ENCODE results near the gene AFG3L2.

AFG3L2 gene

DNA sequence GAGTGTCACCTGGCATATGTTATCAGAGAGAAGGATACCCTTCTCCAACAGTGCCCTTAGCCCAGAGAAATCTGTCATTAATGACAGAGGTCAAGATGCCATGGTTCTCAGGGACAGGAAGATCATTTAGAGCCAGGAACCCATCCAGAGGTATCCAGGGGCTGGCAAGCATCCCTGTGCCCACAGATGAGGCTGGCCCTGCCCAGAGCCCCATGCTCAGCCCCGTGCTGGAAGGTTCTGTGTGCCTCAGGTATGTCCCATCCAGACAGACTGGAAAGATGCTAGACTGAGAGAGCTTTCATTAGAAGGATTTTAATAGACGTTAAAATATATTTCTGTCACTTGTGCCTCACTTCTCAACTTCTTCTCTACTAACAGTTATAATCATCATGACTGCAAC, 77.2 kb downstream of the AFG3L2 start:
- DNase-seq = no peak

GRCh38 chr18:12296457-12296856, 80.6 kb downstream of the AFG3L2 start:
- DNase-seq = no peak

GRCh38 chr18:12296087-12296403, 81.0 kb downstream of the AFG3L2 start:
- DNase-seq = no peak

DNA sequence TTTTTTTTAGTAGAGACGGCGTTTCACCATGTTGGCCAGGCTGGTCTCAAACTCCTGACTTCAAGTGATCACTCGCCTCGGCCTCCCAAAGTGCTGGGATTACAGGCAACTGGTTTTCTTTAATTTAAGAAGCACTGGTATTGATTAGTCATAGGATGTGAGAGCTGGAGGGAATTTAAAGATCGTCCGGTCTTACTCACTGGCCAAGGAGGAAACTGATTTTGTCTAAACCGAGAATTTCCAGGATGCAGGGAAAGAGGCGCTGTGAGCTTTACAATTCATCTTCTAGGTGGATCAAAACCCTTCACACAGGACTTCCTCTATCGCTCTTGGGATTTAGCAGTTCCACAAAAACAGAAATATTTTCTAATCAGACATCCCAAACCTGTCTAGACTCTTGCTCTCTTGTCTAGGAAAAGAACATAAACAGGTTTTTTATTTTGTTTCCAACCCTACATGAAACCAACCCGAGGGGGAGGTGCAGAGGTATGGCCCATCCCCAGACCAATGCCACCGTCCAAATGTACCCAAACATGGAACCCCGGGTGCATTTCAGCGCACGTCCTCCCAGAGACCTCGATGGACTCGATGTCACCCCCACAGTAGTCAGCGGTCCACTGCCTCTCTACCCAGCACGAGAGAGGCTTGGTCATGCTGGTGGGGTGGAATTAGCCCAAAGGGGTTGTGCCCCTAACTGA, 81.5 kb downstream of the AFG3L2 start:
- DNase-seq = no peak

DNA sequence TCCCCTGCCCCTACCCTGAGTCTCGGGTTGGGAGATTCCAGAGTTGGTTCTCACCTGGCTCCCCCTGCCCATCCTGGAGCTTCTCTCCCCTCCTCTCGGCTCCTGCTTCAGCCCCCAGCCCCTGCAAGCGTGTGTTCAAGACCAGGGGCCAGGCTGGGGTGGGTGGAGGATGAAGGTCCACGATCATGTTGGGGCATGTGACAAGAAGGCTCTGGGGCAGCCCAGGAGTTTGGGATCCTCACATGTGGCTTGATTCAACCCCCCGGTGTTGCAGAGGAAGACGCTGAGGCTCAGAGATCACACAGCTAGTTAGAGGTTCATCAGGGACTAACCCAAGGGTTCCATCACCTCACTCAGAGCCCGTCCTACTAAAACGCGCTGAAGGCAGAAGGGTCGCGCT, 83.2 kb downstream of the AFG3L2 start:
- no peak for DNase-seq

DNA sequence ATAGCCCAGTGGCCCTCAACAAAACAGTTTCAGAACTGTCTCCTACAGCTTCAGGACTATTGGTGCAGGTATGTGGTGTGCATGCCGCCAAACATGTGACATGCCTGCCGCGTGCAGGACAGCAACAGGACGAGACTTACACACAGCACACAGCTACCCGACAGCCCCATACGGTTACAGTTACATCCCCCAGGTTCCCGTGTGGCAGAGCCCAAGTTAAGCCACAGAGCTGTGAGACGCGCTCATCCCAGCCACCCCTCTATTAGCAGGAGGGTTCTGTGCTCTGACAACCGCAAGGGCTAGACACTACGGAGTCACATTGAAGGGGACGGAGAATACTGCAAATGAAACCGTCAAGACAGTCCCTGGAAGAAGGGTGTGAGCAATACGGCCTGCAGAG, 85.3 kb downstream of the AFG3L2 start:
- no peak for DNase-seq

DNA sequence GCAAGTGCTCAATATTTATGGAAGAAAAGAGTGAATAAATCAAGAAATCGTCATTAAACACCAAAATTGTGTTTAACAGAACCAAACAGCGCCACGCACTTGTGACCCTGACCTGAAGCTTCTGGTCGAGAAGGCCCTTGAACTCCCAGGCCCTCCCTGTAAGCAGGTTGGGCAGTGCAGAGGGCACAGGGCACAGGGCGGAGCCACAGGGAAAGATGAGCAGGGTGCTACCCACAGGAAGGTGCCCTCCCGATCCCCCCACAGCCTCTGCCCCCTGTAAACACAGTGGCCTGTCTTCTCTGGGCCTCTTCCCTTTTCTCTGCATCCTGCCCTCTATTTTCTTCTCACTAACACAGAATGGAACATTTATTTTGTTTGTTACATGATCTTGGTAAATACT, 85.9 kb downstream of the AFG3L2 start:
- no peak for DNase-seq

DNA sequence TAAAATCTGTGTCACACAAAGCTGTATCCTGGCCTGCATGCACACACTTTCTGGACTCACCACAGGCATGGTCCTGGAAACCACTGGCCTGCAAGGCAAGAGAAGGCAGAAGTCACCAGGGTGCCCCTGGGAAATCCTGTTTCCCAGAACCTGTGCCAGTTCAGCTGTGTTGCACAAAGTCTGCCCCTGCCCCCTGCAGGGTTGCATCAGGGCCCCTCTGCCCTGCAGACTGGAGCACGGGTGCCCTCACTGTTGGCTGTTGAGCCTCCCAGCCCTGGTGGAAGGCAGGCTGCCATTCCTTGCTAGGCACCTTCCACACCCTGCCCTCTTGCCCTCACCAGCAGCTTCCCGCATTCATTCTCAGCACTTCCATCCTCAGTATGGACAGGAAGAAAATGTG, 86.9 kb downstream of the AFG3L2 start:
- no peak for DNase-seq

DNA sequence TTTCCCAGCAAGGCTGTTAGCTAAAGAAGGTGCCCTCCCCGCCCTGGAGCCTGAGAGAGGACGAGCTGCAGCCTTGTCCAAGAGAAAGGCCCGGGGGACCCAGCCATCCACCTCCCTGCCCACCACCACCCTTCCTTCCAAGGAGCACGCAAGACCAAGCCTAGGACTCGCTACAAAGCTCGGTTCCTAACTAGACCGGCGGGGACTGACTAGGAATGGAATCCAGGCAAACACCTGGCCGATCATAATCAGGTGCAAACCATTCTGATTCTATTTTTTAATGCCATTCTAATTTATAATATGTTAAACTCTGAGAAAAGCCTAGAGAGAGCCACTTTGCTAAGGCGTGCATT, 88.6 kb downstream of the AFG3L2 start:
- DNase-seq = no peak

GRCh38 chr18:12287684-12288402, 89.2 kb downstream of the AFG3L2 start:
- DNase-seq = peak; percentile 78

DNA sequence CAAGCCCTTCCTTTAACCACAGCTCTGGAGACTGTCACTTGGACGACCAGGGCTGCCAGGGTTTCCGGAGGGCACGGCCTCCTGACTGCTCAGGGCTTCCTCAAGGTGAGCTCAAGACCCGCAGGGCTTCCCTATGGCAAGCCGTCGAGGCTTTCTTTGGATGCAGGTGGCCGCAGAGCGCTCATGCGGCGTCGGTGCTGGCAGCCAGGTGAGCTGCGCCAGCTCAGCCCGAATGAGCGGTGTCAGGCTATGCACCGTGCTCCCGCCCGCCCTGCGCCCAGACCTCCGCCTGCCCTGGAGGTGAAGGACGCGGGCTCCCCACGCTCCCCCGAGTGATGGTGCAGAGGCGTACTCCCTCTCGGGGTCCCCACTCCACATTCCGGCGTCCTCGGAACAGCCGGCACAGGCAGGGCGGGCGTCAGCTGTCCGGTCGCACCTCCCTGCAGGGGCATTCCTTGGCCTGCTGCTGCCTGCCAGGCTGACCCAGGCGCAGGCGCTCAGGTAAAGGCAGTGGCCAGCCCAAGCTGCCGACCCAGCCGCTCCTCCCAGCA, 89.8 kb downstream of the AFG3L2 start:
- peak; percentile 49 for DNase-seq

GRCh38 chr18:12283666-12284065, 93.4 kb downstream of the AFG3L2 start:
- DNase-seq = no peak

- no peak for DNase-seq
These were observed 93.8 kb downstream of the AFG3L2 start for GRCh38 chr18:12283256-12283655.

- DNase-seq = no peak
These were observed 94.5 kb downstream of the AFG3L2 start for GRCh38 chr18:12282442-12283039.

DNA sequence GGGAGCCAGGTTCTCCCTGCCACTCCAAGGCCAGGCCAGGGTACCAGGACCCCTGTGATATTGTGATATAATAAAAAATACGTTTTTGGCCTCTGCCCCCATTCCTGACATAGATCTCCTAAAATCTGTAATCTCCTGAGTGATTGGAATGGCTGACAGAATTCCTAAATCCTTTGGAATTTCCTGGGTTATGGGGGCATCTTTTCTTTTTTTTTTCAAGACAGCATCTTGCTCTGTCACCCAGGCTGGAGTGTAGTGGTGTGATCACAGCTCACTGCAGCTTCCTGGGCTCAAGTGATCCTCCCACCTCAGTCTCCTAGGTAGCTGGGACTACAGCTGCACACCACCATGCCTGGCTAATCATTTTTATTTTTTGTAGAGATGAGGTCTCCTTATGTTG, 95.2 kb downstream of the AFG3L2 start:
- no peak for DNase-seq

DNA sequence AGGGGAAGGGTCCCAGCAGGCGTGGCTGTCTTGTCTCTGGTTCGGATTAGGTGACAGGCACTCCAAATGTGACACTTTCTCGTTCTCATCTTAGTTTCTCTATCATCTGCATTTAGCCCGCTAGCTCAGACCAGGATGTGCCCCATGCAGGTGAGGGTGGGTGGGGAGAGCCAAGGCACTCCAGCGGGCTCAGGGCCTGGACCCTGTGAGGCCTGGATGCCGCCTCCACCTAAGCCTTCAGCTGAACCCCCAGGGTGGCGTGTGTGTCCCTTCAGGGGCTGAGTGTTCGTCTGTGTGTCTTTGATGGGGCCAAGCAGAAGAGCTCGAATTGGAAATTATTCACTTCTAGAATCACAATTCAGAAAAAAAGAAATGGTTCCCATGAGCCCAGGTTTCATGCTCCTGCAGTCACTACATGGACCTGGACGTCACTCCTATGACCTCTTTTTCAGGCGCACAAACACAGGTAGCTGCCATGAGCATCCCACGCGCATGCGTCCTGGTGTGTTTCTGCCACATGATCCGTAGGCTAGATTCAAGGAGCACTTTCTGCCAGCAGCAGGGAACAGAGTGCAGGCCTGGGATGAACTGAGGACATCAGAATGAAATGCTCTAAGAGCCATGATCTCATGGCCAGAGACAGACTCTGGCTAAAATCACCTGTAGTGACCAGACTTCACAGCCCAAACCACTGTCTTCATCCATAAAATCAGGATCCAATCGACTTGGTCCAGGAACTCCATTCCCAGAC, 97.1 kb downstream of the AFG3L2 start:
- DNase-seq = no peak

All from eye (tissue), 1 donor.